ENCODE results near the gene CGB5. TPM values are rescaled to one million over a fixed set of nuclear protein-coding genes. Genes with fewer than 3 reads are reported as not detected.
A peak's percentile ranks its signal among the peaks of the same experiment; 100 is the strongest.
"Not testable (repeated sequence)": the region's sequence is repeated elsewhere in the genome, so short reads cannot be mapped to it uniquely, and the experiment has no call there.

CGB5 gene
- total RNA-seq, 1 donor from 2014 or later, result not detected

DNA sequence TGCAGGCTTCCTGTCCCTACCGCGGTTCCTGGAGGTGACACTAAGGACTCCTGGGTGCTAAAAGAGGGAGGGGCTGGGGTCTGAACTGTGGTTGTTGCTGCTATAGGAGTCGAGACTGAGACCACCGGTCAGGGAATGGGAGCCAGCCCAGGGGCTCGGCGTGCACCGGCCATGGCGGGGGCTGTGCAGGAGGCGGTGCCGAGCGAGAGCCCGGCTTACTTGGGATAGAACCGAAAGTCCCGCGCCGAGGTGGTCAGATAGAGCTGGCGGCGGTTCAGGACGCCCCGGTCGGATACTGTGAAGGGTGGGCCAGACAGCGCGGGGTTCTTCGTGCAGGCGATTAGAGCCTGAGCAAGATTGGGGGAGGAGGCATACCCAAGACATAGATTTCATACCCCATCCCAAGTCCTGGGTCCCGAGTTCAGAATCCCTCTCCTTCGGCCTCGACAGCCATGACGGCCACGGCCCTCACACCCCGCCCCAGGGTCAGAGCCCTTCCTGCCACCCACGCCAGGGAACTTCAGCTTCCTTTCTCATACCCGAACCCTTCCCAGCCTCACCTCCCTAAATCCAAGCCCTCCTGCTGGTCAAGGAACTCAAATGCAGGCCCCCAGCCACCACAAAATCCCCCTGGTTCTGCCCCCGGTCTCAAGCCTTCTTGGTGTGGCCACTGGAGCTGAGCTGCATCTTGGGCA, 13.4 kb downstream of the CGB5 start:
- DNase-seq (ENCODE audit: low spot score), result not testable (repeated sequence)

DNA sequence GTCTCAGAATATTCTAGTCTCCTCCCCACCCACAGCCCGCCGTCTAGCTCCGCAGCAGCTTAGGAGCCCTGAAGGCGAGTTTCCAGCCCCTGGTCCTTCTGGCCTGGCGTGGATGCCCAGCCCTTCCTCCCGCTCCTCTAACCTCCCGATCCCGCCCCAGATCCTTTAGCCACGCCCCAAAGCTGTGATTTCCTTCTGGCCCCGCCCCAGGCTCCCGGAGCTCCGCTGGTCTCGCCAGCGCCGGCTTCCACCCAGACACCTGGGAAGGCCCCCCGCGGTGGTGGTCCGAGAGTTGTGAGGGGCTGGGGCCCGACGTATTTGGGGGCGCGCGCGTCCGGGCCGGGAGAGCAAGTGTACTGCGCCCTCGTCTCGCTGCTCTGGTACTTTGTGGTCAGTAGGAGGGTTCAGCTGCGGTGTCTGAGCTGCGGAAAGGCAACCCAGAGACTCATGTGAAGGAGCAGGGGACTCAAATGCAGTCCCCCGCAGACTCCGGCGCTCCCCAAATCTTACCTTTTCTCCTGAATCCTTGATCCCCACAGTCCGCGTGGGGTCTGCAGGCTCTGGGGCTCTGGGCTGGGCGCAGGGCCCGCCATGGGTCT, 14.1 kb downstream of the CGB5 start, which contains the start of gene CGB7:
Gene CGB7 (minus strand): TSS at position 114 of the 599 bp plus-strand sequence. CDS start 2,374 bp downstream, outside the sequence.
- peak; percentile 68 for DNase-seq (ENCODE audit: low spot score)

DNA sequence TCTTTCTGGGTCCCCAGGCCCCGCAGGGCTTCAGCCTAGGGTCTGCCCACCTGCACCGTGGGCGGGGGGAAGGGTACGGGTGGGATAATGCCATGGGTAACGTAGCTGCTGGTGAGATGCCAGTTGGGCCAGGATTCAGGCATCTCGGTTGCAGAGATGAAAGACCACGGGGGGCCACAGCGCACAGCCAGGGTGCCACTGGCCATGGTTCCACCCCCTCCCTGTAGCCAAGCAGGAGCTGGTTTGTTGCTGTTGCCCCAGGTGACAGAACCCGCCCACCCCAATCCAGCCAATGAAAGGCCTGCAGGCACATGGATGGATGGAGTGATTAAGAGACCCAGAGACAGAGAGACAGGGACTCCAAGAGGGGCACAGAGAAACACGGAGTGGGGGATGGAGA, 14.9 kb downstream of the CGB5 start:
- no peak for DNase-seq (ENCODE audit: low spot score)

DNA sequence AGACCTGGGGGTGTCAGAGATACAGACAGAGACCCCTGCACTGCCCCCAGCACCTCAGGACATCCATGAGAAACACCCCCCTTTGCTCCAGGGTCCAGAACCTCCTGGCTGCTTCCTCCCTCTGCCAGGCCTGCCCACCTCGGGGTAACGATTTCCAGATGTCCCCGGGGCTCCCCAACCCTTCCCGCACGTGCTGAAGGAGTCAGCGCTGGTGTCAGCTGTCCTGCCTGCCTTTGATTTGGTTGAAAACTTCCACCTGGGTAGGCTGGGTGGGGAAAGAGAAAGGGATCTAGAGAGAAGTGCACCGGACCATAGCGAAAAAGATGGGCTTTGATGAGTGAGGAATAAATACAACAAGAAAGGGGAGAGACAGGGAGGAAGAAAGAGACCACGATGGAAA, 15.4 kb downstream of the CGB5 start:
- DNase-seq (ENCODE audit: low spot score), result no peak

DNA sequence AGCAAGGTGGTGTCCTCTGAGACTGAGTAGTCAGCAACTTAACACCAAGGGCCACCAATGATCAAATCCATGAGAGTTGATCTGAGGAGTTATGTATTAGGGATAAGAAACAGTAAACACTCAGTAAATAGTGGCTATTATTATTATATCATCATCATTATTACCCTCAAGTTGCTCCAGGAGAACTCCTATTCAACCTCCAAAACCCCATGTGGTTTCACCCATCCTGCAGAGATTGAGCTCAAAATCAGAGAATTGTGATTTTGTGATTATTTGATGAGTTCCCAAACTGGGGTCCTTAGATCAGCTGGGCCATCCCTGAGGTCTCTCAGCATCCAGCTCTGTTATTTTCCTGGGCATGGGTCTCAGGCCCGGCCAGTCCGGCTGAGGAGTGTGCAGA, 17.4 kb downstream of the CGB5 start:
- DNase-seq (ENCODE audit: low spot score), result no peak

DNA sequence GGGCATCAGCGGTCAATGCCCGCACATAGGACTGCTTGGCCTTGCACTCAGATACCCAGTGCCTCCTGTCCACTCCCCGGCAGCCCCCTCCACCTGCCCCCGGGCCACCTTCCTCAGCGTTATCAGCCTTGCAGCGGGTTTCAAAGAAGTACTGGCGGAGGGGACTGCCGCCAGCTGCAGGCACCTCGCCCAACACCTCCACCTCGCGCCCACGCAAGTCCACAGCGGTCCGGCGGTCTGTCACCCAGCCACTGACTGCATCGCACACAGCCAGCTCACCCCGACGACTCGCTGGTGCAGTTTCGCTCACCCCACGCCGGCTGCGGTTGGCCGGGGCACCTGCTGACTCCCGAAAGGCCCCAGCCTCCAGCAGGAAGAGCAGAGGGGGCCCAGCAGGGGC, 17.8 kb downstream of the CGB5 start:
- DNase-seq (ENCODE audit: low spot score), result no peak

DNA sequence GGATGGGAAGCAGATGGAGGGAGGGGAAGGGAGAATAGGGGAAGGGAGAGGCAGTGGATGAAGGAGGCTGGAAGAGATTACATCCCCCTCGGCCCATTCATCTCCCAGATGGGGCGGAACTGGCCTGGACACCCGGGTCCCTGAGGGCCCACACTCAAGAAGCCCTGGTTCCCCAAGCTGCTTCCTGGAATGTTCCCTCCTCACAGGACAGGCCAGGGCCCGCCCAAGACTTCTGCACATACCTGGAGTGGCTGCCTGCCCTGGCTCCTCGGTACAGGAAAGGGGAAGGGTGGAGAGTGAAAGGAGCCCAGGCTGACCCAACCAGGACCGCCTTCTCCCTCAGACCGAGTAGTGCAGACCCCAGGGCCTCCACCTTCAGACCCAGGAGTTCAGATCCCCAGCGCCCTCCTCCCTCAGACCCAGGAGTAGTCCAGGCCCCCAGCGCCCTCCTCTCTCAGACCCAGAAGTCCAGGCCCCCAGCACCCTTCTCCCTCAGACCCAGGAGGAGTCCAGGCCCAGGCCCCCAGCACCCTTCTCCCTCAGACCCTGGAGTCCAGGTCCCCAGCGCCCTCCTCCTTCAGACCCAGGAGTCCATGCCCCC, 20.5 kb downstream of the CGB5 start:
- DNase-seq (ENCODE audit: low spot score), result peak; percentile 61

DNA sequence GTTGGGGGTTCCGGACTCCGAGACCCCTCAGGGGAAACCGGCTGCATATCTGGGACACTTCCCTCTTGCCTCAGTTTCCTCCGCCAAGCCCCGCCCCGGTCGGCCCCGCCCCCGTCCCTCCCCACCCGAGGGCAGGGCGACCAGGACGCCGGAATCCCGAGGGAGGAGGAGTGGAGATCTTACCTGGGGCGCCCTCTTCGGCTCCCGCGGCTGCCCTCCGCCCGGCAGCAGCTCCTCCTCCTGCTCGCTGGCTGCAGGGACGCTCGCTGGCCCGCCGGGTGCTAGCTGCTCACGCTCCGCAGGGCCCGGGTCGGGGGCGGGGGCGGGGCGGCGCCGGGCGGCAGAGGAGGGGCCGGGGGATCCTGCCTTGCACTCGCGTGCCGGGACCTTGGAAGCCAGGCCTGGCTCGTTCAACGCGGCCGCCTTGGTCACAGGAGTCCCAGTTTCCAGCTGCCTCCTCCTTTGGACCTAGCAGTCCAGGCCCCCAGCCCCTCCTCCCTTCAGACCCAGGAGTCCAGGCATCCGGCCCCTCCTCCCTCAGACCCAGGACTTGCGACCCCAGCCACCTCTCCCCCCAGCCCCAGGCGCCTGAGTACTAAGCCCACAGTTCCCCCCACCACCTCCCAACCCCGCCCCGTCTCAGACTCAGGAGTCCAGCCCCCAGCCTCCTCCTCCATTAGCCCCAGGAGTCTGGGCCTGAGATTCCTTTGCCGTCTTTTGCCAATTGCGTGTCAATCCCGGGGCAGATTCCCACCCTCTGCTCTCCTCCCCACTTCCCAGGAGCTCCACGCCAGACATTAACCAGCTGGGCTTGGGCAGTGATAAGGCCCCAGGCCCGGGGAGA, 21.3 kb downstream of the CGB5 start, which contains the start of gene NTF4:
Gene NTF4 (minus strand): TSS at position 51 of the 844 bp plus-strand sequence. CDS start 2,821 bp downstream, outside the sequence.
- peak; percentile 64 for DNase-seq (ENCODE audit: low spot score)

DNA sequence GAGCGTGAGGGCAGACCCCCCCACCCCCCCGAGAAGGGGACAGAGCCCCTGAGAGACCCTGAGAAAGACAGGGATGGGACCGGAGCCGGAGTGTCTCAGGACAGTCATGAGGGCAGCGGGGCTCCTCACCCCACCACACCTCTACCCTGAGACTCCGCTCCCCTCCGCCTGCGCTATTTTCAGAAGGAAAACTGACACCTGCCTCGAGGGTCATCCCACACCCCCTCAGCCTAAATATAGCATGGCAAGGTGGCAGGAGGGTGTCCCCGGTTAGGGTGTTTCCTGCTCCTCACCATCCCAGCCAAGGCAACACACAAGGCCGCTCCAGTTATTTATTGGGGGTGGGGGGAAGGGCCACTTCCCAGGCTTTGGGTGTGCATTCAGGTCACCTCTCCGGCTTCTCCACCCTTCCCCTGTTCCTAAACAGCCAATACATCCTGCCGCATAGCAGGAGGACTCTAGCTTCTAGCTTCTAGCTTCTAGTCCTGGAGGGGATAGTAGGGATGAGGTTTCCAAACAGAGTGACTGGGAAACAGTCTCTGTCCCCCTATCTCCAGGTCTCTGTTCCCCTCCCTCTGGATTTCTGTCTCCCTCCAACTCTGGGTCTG, 22.4 kb downstream of the CGB5 start:
- no peak for DNase-seq (ENCODE audit: low spot score)

DNA sequence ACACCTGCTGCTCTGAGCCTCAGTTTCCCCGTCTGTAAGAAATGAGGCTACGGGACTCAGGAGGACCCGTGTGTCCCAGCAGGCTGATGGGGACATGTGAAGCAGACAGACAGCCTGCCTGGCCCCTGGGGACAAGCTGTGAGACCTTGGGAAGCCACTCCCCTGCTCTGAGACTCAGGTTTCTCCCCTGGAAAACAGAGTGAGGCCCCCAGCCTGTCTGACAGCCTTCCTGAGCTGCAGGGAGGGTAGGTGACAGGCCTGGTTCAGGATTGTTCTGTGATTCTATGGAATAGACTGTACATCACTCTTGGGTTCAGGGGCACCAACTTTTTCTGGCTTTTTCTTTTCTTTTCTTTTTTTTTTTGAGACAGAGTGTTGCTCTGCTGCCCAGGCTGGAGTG, 23.9 kb downstream of the CGB5 start:
- peak; percentile 19 for DNase-seq (ENCODE audit: low spot score)

DNA sequence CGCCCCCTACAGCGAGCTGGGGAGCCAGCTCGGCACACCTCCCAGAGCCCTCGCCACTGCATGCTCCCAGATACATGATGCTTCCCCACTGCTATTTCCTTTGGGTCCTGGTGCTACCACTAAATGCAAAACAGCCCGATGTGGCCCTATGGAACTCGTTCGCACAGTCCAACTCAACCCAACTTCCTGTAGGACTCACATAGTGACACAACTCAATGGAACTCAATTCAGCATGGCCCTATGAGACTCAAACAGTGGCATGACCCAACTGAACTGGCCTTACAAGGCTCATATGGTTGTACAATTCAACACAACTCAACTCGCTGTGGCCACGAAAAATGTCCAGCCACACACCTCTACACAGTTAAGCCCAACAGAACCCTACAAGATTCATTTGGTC, 25.4 kb downstream of the CGB5 start:
- DNase-seq (ENCODE audit: low spot score), result no peak

DNA sequence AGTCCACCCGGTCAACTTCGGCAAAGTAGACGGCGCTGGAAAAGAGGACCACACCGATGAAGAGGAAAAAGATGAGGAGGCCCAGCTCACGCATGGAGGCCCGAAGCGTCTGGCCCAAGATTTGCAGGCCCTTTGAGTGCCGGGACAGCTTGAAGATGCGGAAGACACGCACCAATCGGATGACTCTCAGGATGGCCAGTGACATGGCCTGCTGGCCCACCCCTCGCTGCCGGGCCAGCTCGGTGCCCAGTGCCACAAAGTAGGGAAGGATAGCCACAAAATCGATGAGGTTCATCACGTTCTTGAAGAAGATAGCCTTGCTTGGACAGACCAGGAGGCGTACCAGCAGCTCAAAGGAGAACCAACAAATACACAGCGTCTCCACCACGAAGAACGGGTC, 26.8 kb downstream of the CGB5 start:
- DNase-seq (ENCODE audit: low spot score), result no peak

DNA sequence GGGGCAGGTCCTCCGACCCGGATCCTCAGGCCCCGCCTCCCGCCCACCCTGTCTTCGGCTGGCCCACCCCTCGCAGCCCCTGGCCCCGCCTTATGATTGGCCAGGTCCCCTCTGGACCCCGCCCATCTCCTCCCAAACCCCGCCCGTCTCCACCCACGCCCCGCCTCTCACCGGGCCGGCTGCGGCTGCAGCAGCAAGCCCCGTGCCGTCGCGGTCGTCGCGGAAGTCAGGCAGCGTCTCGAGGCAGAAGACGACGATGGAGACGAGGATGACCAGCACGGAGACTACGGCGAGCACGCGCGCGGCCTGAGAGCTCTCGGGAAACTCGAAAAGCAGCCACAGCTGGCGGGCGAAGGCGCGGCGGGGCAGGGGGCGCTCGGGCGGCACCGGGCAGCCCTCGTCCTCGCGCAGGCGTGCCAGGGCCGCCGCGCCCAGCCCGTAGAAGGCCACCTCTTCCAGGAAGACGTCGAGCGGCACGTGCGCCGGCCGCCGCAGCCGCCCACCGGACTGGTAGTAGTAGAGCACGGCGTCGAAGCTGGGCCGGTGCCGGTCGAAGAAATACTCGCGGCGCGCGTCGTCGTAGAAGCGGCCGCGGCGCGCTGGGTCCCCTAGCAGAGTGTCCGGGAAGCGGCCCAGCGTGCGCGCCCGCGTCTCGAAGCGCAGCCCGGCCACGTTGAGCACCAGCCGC, 28.4 kb downstream of the CGB5 start:
- no peak for DNase-seq (ENCODE audit: low spot score)

DNA sequence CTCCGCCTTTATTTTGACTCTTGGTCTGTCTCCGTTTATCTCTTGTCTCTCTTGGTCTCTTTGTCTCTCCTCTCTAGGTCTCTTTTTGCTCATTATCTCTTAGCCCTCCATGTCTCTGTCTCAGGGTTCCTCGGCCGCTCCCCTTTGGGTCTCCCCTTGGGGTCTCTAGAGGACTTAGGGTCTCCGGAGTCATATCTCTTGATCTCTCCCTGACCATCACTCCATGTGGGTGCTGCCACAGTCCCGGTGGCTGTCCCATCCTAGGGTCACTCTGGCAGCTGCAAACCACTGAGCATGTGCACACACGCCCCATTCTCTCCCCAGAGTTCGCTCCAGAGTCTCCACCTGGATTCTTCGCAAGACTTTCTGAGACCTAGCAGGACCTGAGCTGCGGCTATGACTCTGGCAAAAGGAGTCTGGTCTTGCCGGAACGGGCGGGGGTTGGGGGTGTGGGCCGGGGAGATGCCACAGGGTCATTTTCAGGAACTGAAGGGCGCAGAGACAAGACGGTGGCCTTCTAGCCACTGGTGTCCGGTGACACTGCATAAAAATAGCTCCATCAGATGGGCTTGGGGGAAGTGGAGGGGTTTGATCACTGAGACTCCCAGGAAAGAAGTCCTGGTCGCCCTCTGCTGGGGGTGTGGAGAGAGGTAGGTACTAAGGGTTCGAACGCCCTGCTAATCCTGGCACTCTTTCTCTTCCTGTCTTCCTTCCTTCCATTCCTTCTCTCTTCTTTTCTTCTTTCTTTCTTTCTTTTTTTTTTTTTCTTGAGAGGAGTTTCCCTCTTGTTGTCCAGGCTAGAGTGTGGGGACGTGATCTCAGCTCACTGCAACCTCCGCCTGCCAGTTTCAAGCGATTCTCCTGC, 30.1 kb downstream of the CGB5 start:
- no peak for DNase-seq (ENCODE audit: low spot score)

DNA sequence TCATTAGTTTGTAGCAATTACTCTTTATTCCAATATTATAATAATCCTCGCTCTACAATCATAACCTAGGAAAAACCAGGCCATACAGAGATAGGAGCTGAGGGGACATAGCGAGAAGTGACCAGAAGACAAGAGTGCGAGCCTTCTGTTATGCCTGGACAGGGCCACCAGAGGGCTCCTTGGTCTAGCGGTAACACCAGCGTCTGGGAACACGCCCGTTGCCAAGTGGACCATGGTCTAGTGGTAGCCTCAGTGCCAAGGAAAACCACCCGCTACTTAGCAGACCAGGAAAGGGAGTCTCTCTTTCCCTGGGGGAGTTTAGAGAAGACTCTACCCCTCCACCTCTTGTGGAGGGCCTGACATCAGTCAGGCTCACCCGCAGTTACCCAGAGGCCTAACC, 31.2 kb downstream of the CGB5 start:
- peak; percentile 40 for DNase-seq (ENCODE audit: low spot score)

DNA sequence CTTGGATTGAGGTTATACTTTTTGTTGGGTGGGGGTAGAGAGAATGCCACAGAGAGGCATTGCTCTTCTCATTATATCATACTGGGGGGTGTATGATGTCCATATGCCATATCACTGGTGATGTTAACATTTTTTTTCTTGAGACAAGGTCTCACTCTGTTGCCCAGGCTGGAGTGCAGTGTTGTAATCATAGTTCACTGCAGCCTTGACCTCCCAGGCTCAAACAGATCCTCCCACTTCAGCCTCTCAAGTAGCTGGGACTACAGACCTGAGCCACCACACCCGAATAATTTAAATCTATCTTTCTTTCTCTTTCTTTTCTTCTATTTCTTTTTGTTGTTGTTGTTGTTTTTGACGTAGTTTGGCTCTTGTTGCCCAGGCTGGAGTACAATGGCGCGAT, 36.7 kb downstream of the CGB5 start:
- DNase-seq (ENCODE audit: low spot score), result no peak

DNA sequence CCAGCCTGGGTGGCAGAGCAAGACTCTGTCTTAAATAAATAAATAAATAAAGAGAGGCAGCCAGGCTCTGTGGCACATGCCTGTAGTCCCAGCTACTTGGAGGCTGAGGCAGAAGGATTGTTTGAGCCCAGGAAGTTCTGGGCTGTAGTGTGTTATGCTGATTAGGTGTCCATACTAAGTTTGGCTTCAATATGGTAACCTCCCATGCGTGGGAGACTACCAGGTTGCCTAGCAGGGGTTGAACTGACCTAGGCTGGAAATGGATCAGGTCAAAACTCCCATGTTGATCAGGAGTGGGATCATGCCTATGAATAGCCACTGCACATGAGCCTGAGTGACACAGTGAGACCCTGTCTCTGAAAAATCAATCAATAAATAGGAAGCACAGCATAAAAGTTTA, 37.6 kb downstream of the CGB5 start:
- no peak for DNase-seq (ENCODE audit: low spot score)

DNA sequence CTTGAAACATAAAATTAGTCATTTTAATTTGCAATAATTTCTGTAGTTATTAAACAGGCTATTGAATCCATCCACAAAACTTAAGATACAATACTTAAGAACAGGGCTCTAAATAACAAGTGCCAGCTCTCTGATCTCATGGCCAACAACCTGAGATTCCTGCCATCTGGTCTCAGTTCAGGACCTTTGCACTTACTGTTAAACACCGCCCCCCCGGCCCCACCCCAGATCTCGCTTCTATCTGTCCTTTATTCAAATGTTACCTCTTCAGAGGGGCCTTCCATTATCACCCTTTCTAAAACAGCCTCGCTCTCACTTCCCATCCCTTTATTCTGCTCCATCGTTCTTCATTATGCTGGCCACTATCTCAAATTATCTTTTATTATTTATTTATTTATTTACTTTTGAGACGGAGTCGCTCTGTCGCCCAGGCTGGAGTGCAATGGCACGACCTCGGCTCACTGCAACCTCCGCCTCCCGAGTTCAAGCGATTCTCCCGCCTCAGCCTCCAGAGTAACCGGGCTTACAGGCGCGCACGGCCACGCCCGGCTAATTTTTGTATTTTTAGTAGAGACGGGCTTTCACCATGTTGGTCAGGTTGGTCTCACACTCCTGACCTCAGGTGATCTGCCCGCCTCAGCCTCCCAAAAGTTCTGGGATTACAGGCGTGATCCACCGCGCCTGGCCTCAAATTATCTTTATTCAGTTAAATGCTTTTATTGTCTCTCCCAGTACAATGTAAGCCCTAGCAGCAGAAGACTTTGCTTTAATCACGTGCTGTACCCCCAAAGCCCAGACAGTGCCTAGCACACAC, 40.8 kb downstream of the CGB5 start:
- DNase-seq (ENCODE audit: low spot score), result no peak

Data from umbilical cord (tissue), 2 donors.